AG10803 (cell line): Measurements from ENCODE around the gene NXPH2.
"Not testable (repeated sequence)": the region's sequence is repeated elsewhere in the genome, so short reads cannot be mapped to it uniquely, and the experiment has no call there.

Source experiments
- DNase-seq: peaks from one replicate; pipeline ENCODE4 v3.0.0; 2010; ENCODE audit warnings: low read depth
- H3K4me3 ChIP-seq: 2 replicates; pipeline ENCODE4 v1.5.1; 2011; ENCODE audit warnings: mild to moderate bottlenecking, low read length, control low read depth
- CTCF ChIP-seq: conservative IDR thresholded peaks from 2 replicates; pipeline ENCODE4 v1.5.1; 2011; ENCODE audit warnings: mild to moderate bottlenecking, low read length, control low read depth, inconsistent platforms

The NXPH2 gene

GRCh38 chr2:138649571-138649970 lies 130.6 kb downstream of the NXPH2 start:
- no peak for TF ChIP-seq CTCF
- DNase-seq = no peak
- no peak overlapping the region for H3K4me3 ChIP-seq

GRCh38 chr2:138648606-138649005 lies 131.6 kb downstream of the NXPH2 start:
- H3K4me3 ChIP-seq = no peak overlapping the region
- no peak for TF ChIP-seq CTCF
- no peak for DNase-seq

GRCh38 chr2:138644776-138645175 lies 135.4 kb downstream of the NXPH2 start:
- H3K4me3 ChIP-seq, DNase-seq: not testable (repeated sequence)

- no peak for DNase-seq
- TF ChIP-seq CTCF = no peak
- H3K4me3 ChIP-seq = no peak overlapping the region
Observed at GRCh38 chr2:138640921-138641676, 139.1 kb downstream of the NXPH2 start.

GRCh38 chr2:138637686-138638085 lies 142.5 kb downstream of the NXPH2 start:
- no peak for TF ChIP-seq CTCF
- no peak overlapping the region for H3K4me3 ChIP-seq
- no peak for DNase-seq

- TF ChIP-seq CTCF = no peak
- H3K4me3 ChIP-seq = no peak overlapping the region
- no peak for DNase-seq
Observed at GRCh38 chr2:138637061-138637460, 143.1 kb downstream of the NXPH2 start.

GRCh38 chr2:138633049-138633448 lies 147.1 kb downstream of the NXPH2 start:
- TF ChIP-seq CTCF = no peak
- no peak overlapping the region for H3K4me3 ChIP-seq
- DNase-seq = no peak
